ENCODE data around the gene CLMN.

The CLMN gene

DNA sequence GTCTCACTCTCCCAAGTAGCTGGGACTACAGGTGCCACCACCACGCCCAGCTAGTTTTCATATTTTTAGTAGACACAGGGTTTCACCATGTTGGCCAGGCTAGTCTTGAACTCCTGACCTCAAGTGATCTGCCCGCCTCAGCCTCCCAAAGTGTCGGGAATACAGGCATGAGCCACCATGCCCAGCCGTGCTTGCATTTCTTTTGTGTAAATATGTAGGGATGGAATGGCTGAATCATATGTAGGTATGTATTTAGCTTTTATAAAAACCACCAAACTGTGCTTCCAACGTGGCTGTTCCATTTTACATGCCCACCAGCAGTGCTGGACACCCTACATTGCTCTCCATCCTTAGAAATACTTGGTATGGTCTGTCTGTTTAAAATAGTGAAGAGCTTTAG lies 32.8 kb upstream of the CLMN start:
- ATAC-seq (replicated peaks): no peak
- Mint-ChIP-seq H3K27ac (no peak overlapping the region), H3K4me3 (no peak overlapping the region), H3K9me3 (peaks cover 2 to 5% of the 10 kb centered on the region in 2 donors), H3K27me3 (no peaks in the 10 kb centered on the region), H3K4me1 (peaks cover 7 to 8% of the 10 kb centered on the region in 2 donors), H3K36me3 (peaks cover 4 to 5% of the 10 kb centered on the region in 2 donors)
- DNase-seq: no peak

- Mint-ChIP-seq H3K4me3 (no peak overlapping the region), H3K36me3 (peaks cover under 1 to 4% of the 10 kb centered on the region in 2 donors), H3K27me3 (no peaks in the 10 kb centered on the region), H3K4me1 (peaks cover 8% of the 10 kb centered on the region in 2 donors), H3K27ac (no peak overlapping the region), H3K9me3 (peaks cover 0 to 2% of the 10 kb centered on the region in 2 donors)
- no peak for ATAC-seq (replicated peaks)
- DNase-seq: no peak
Measured at GRCh38 chr14:95349241-95349640, 29.5 kb upstream of the CLMN start.

DNA sequence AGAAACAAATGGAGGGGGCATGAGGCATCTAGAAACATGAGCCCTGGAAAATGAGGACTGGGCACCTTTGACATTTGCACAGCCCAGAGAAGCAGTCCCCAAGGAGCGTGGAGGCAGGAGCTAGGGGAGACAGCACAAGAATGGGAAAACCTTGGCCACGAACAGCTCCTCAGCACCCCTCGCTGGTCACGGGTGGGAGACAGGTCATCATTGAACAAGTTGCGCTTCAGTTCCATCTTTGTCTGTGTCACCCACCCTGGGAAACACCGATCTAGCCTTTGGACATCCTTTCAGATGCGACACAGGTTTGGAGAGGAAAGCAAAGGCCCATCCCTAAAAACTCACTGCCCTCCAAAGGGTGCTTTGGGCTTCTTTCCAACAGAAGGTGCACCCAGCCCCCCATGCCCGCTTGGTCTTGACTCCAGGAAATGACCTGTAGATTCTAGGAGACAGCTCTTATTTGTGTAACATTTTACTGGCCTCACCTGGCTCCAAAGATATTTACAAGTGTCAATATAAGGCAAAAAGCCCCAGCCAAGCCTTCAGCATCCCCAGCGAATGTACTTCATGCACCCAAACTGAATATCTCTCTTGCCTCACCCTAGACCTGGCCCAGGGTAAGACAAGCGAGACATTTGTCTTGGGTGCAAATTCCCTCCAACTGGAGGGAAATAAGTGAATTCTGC lies 28.8 kb upstream of the CLMN start:
- Mint-ChIP-seq H3K9me3 (no peaks in the 10 kb centered on the region), H3K27ac (no peak overlapping the region), H3K4me1 (peaks cover 2 to 5% of the 10 kb centered on the region in 2 donors), H3K27me3 (no peaks in the 10 kb centered on the region), H3K36me3 (peaks cover 0 to under 1% of the 10 kb centered on the region in 2 donors), H3K4me3 (no peak overlapping the region)
- no peak for ATAC-seq (replicated peaks)
- DNase-seq: no peak

GRCh38 chr14:95346820-95347219 lies 27.1 kb upstream of the CLMN start:
- no peak for DNase-seq
- Mint-ChIP-seq H3K9me3 (no peaks in the 10 kb centered on the region), H3K27me3 (no peaks in the 10 kb centered on the region), H3K36me3 (no peaks in the 10 kb centered on the region), H3K27ac (no peak overlapping the region), H3K4me3 (no peak overlapping the region), H3K4me1 (peaks cover 0 to 1% of the 10 kb centered on the region in 2 donors)
- no peak for ATAC-seq (replicated peaks)

- no peak for ATAC-seq (replicated peaks)
- DNase-seq: no peak
- Mint-ChIP-seq H3K9me3 (no peaks in the 10 kb centered on the region), H3K4me1 (peaks cover 0 to 1% of the 10 kb centered on the region in 2 donors), H3K27ac (no peak overlapping the region), H3K36me3 (no peaks in the 10 kb centered on the region), H3K4me3 (no peak overlapping the region), H3K27me3 (peaks cover 0 to 1% of the 10 kb centered on the region in 2 donors)
Measured at GRCh38 chr14:95346266-95346665, 26.6 kb upstream of the CLMN start.

DNA sequence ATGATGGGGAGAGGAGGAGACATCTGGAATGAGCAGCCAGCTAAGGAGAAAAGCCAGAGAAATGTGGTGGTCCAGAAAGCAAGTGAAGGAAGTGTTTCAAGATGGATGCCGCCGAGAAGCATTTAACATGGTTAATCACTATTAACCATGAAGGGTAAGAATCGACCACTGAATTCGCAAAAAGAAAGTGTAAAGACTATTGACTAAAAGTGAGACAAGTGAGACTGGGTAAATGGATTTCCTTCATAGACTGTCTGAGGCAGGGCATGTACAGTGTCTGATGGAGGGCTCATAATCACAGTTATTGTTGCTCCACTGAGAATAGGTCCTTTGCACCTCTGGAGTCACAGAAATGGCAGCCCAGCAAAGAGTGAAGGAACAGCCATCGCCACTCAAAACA lies 25.3 kb upstream of the CLMN start:
- Mint-ChIP-seq H3K36me3 (no peaks in the 10 kb centered on the region), H3K9me3 (no peaks in the 10 kb centered on the region), H3K27ac (no peak overlapping the region), H3K4me1 (peaks cover 0 to 1% of the 10 kb centered on the region in 2 donors), H3K27me3 (peaks cover 4 to 9% of the 10 kb centered on the region in 2 donors), H3K4me3 (no peak overlapping the region)
- ATAC-seq (replicated peaks): no peak
- DNase-seq: no peak

DNA sequence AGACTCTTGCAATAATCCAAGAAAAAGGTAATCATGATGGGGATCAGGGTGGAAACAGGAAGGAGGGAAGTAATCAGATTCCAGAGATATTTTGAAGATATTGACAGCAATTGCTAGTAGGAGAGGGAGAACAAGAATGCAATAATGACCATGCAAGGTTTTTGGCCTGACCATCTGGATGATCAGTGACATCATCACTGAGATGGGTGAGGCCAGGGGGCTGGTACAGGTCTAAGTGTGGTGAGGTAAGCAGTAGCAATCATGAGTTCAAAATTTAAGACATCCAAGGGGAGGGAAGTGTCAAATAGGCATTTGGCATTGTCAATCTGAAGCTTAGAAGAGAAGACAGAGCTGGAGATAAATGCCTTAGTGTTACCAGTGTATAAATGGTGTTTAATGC lies 24.8 kb upstream of the CLMN start:
- Mint-ChIP-seq H3K27me3 (peaks cover 4 to 9% of the 10 kb centered on the region in 2 donors), H3K27ac (no peak overlapping the region), H3K9me3 (no peaks in the 10 kb centered on the region), H3K36me3 (no peaks in the 10 kb centered on the region), H3K4me1 (peaks cover 0 to 1% of the 10 kb centered on the region in 2 donors), H3K4me3 (no peak overlapping the region)
- ATAC-seq (replicated peaks) (no peak), DNase-seq (no peak)

DNA sequence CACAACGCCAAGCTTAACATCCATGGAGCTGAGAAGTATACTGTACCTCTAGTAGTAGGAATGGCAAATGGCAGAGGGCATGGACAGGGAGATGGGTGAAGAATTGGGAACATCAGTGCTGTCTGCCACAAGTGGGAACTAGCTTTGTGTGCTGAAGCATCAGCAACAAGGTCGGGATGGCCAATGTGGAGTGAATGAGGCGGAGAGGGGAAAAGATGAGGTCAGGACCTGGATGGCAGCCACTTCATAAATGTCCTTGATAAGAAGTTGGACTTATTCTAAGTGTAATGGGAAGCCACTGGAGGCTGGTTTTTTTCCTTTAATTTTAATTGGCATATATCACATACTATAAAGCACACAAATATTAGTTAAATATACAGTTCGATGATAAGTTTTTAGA lies 21.9 kb upstream of the CLMN start:
- Mint-ChIP-seq H3K4me1 (peaks cover 0 to 1% of the 10 kb centered on the region in 2 donors), H3K27me3 (peaks cover 4 to 23% of the 10 kb centered on the region in 2 donors), H3K9me3 (no peaks in the 10 kb centered on the region), H3K27ac (no peak overlapping the region), H3K4me3 (no peak overlapping the region), H3K36me3 (no peaks in the 10 kb centered on the region)
- ATAC-seq (replicated peaks): no peak
- DNase-seq: no peak

DNA sequence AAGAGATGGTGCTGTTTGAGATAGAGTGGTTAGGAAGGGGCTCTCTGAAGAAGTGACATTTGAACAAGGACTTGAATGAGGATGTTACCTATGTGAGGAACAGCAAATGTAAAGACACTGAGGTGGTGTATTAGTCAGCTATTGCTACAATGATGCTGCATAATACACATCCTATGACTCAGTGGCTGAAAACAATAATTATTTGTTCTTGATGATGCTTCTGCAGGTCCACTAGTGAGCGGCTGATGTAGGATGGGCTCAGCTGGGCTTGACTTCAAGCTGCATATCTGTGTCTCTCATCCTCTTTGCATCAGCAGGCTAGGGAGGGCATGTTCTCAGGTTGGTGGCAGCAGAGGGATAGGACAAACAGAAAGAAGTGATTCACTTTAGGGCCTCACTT lies 21.4 kb upstream of the CLMN start:
- Mint-ChIP-seq H3K9me3 (no peaks in the 10 kb centered on the region), H3K36me3 (no peaks in the 10 kb centered on the region), H3K4me3 (no peak overlapping the region), H3K4me1 (peaks cover 0 to 1% of the 10 kb centered on the region in 2 donors), H3K27ac (no peak overlapping the region), H3K27me3 (peaks cover 4 to 26% of the 10 kb centered on the region in 2 donors)
- ATAC-seq (replicated peaks) (no peak), DNase-seq (no peak)

DNA sequence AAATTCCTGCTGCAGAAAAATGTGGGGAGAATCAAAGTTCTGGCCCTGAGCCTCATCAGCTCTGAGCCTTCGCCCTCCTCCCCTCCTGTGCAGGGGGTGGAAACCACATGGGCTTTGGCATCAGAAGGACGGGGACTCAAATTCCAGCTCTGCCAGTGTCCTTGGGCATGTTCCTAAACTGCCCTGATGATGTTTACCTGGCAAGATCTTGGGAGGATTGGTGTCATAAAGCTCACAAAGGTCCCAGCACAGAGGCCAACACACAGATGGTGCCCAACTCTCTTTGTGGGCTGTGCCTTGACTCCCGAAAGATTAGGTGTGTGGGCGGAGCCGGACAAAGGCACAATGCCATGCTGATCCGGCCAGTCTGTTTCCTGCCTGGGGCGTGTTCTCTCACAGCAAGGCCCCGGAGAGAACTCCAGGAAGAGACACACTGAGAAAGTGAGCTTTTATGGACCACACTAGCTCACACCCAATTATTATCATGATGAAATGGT lies 20.5 kb upstream of the CLMN start:
- no peak for DNase-seq
- Mint-ChIP-seq H3K9me3 (no peaks in the 10 kb centered on the region), H3K36me3 (no peaks in the 10 kb centered on the region), H3K27me3 (peaks cover 4 to 26% of the 10 kb centered on the region in 2 donors), H3K4me3 (no peak overlapping the region), H3K4me1 (peaks cover 0 to 1% of the 10 kb centered on the region in 2 donors), H3K27ac (no peak overlapping the region)
- ATAC-seq (replicated peaks): no peak

GRCh38 chr14:95339301-95339865 lies 19.7 kb upstream of the CLMN start:
- ATAC-seq (replicated peaks): no peak

GRCh38 chr14:95338436-95338835 lies 18.7 kb upstream of the CLMN start:
- no peaks in the 10 kb centered on the region for H3K4me1 Mint-ChIP-seq
- no peaks in the 10 kb centered on the region for H3K9me3 Mint-ChIP-seq
- no peak overlapping the region for H3K27ac Mint-ChIP-seq
- peaks cover 4 to 34% of the 10 kb centered on the region in 2 donors for H3K27me3 Mint-ChIP-seq
- H3K4me3 Mint-ChIP-seq: no peak overlapping the region
- no peak for ATAC-seq (replicated peaks)
- DNase-seq: no peak
- H3K36me3 Mint-ChIP-seq: peaks cover 0 to 3% of the 10 kb centered on the region in 2 donors

More at GRCh38 chr14:95339301-95339865, 19.7 kb upstream of the CLMN start:
- DNase-seq: no peak
- Mint-ChIP-seq H3K9me3 (no peaks in the 10 kb centered on the region), H3K36me3 (peaks cover 0 to 3% of the 10 kb centered on the region in 2 donors), H3K4me1 (no peaks in the 10 kb centered on the region), H3K27ac (no peak overlapping the region), H3K4me3 (no peak overlapping the region), H3K27me3 (peaks cover 4 to 34% of the 10 kb centered on the region in 2 donors)

DNA sequence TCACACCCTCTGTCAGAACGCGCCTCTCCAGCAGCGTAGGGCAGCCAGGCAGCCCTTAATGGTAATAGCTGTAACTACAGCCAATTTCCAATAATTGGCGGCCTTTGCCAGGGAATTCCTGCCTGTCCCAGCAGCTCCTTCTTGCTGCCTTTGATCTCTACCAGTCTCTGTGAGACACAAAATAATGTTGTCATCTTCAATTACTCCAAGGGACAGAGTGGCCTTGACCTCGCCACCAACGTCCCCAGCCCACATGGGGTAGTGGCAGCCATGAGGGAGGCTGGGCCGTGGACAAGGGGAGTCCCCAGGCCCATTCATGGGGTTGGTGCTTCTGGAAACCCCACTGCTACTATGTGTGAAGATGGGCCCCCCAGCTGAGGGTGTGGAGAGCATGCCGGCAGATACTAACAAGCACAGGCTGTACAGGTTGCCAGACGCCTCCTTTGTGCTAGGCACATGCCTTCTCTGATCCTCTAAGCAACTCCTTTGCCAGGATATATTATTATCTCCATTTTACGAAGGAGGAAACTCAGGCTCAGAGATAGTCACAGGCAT lies 17.4 kb upstream of the CLMN start:
- DNase-seq (no peak), ATAC-seq (replicated peaks) (no peak)
- Mint-ChIP-seq H3K27ac (no peak overlapping the region), H3K9me3 (no peaks in the 10 kb centered on the region), H3K4me1 (peaks cover 2 to 9% of the 10 kb centered on the region in 2 donors), H3K27me3 (peaks cover 4 to 34% of the 10 kb centered on the region in 2 donors), H3K36me3 (peaks cover 0 to 3% of the 10 kb centered on the region in 2 donors), H3K4me3 (no peak overlapping the region)

- H3K36me3 Mint-ChIP-seq: peaks cover 0 to 3% of the 10 kb centered on the region in 2 donors
- H3K27ac Mint-ChIP-seq: no peak overlapping the region
- ATAC-seq (replicated peaks): no peak
- H3K4me3 Mint-ChIP-seq: no peak overlapping the region
- DNase-seq: no peak
- H3K4me1 Mint-ChIP-seq: peaks cover 4 to 13% of the 10 kb centered on the region in 2 donors
- no peaks in the 10 kb centered on the region for H3K9me3 Mint-ChIP-seq
- H3K27me3 Mint-ChIP-seq: peaks cover 4 to 33% of the 10 kb centered on the region in 2 donors
Measured at GRCh38 chr14:95336192-95336760, 16.6 kb upstream of the CLMN start.
